ENCODE measurements around the gene SIX6. TPM values are rescaled to one million over a fixed set of nuclear protein-coding genes. Genes with fewer than 3 reads are reported as not detected.

Gene SIX6
- total and polyA plus RNA-seq, 4 experiments from 2014 or later: not detected

DNA sequence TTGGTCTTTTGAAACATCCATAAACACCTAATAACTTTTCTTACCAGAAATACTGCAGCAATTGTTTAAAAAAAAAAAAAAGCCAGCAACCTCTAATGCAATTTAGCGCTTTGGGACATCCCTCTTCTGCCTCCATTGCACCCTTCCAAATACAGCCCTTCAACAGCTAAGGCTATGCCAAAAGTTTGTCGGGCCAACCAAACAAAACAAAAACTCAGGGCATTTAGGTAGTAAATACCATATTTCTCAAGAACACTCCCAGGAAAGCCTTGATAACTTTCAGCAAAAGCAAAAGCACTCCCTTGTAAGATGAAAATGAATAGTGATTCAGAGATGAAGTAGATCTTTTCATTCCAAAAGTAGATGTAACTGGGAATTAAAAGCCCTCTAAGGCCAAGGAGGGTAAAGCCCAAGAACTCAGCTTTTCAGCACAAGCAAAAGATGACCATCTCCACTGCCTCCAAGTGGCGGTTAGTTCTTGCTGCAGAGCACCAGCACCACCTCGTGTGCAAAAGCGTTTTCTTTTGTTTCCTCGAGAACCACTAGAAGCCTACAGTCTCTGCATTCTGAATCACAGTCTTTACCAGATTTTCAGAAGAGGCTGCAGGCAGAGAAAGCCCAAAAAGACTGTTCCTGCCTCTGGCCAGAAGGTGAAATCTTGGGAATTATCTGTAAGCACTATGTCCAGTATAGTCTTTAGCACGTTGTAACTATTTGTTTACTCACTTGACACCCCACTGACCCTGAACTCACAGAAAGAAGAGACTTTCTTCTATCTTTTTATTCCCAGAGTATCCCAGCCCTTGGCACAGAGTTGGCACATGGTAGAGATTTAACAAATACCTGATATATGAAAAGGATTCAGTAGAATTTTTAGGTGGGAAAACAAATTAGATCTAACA, 53.1 kb downstream of the SIX6 start:
- Histone ChIP-seq H3K4me3 (ENCODE audit: low read length in 2 of 2) (no peak overlapping the region), H3K27me3 (ENCODE audit: insufficient read depth, low read length) (no peaks in the 10 kb centered on the region), H3K36me3 (ENCODE audit: insufficient read depth, low read length) (no peaks in the 10 kb centered on the region), H3K27ac (ENCODE audit: low read depth, low read length) (no peak overlapping the region), H3K4me1 (ENCODE audit: insufficient read depth, low read length) (no peaks in the 10 kb centered on the region), H3K9me3 (ENCODE audit: control insufficient read depth in 1 of 2, low read length in 2 of 2) (no peaks in the 10 kb centered on the region)
- Mint-ChIP-seq H3K9me3 (peaks cover 0 to 1% (median 0%) of the 10 kb centered on the region in 8 donors), H3K4me1 (no peaks in the 10 kb centered on the region), H3K27ac (no peak overlapping the region), H3K27me3 (peaks cover 0 to 4% of the 10 kb centered on the region in 2 donors), H3K4me3 (no peak overlapping the region), H3K36me3 (no peaks in the 10 kb centered on the region)
- ChIA-PET POLR2A (ENCODE audit: partially characterized antibody) (no interaction called here), CTCF (ENCODE audit: partially characterized antibody) (interaction anchor here (1.2 kb wide), 1 partner anchor 211 kb away, joined by 3 read pairs; no protein-coding TSS in a partner anchor)
- intact Hi-C loops (cut with micrococcal nuclease): loop anchor here (10.0 kb wide), 1 partner anchor 227 kb away; no protein-coding TSS in a partner anchor
- DNase-seq: peak in 1 of 5 donors; percentile 4

Other genes with a start within 250 kb of the SIX6 start
- gene C14orf39, start 23.1 kb upstream of the SIX6 start, total RNA-seq: not detected
- gene C14orf39, start 23.1 kb upstream of the SIX6 start, polyA plus RNA-seq: not detected
- gene SIX1, start 140.3 kb downstream of the SIX6 start, total RNA-seq: not detected
- not detected for gene SIX1, start 140.3 kb downstream of the SIX6 start, polyA plus RNA-seq
- gene SIX4, start 215.2 kb downstream of the SIX6 start, total RNA-seq: not detected
- not detected for gene SIX4, start 215.2 kb downstream of the SIX6 start, polyA plus RNA-seq
- 10 to 100 TPM; 12.6 to 13.0 TPM for gene MNAT1, start 225.6 kb downstream of the SIX6 start, total RNA-seq
- 10 to 100 TPM; 18.9 to 28.7 TPM for gene MNAT1, start 225.6 kb downstream of the SIX6 start, polyA plus RNA-seq